Spleen (tissue), 7 donors: Measurements from ENCODE around the gene ZCWPW1.
"Not testable (repeated sequence)": the region's sequence is repeated elsewhere in the genome, so short reads cannot be mapped to it uniquely, and the experiment has no call there.

Experiments used
- CTCF ChIP-seq, 11 experiments: fragments of 200-600 bp in 7 of 11; fragments of 450-650 bp in 4 of 11; sonication (generic) in 4 of 11; IDR thresholded peaks in 8 of 11; conservative IDR thresholded peaks in 3 of 11; 1 replicate in 7 of 11; 2 replicates in 4 of 11; pipeline versions ENCODE4 v1.4.0 to v1.8.0; 2016 to 2021; ENCODE audit warnings: antibody characterized with exemption in 11 of 11, inconsistent platforms in 4 of 11, mild to moderate bottlenecking in 1 of 11
- POLR2AphosphoS5 ChIP-seq, 3 donors: sonication (generic); formaldehyde crosslinking; IDR thresholded peaks; one replicate each; pipeline ENCODE4 v1.5.1; 2017; ENCODE audit warnings: antibody characterized with exemption in 3 of 3
- donor health status: DM: no; HTN: no; CAD: no; lungs with moderate emphysema.
- donor health status: DM: no; HTN: no; CAD: no.
- donor health status: DM: no; HTN: no; CAD: no.

GRCh38 chr7:100439244-100439643, 10.7 kb upstream of the ZCWPW1 start:
- not testable (repeated sequence) for TF ChIP-seq CTCF (IDR thresholded peaks at IDR 0.05 in 8 of 11, conservative IDR thresholded peaks at IDR 0.05 in 3 of 11); POLR2AphosphoS5 (IDR thresholded peaks at IDR 0.05)
